Measurements from ENCODE around the gene UNC5CL.

GRCh38 chr6:41040940-41041536, 2.0 kb upstream of the UNC5CL start:
- TF ChIP-seq TAF1 (IDR thresholded peaks at IDR 0.05; ENCODE audit: borderline replicate concordance, low read depth, low read length) (no peak), POLR2A (IDR thresholded peaks at IDR 0.05; ENCODE audit: low read depth, low read length) (no peak)
